SU-DHL-6 (cell line): ENCODE measurements around the gene CNTN4.

Experiments used
- EZH2phosphoT487 ChIP-seq: fragments of 200-600 bp; sonication (generic), shearing (Covaris generic); conservative IDR thresholded peaks from 2 replicates; pipeline ENCODE4 v1.6.1; 2018; ENCODE audit warnings: mild to moderate bottlenecking, antibody characterized with exemption, low read length, moderate library complexity, mixed read lengths
- TF ChIP-seq, protein P1 (sequence below): fragments of 200-600 bp; sonication (generic); IDR thresholded peaks from one replicate; pipeline ENCODE4 v1.5.1; 2017; ENCODE audit warnings: antibody characterized with exemption, mild to moderate bottlenecking, low read length, moderate library complexity; ENCODE audit not compliant: insufficient read depth, poor library complexity, severe bottlenecking

DNA sequence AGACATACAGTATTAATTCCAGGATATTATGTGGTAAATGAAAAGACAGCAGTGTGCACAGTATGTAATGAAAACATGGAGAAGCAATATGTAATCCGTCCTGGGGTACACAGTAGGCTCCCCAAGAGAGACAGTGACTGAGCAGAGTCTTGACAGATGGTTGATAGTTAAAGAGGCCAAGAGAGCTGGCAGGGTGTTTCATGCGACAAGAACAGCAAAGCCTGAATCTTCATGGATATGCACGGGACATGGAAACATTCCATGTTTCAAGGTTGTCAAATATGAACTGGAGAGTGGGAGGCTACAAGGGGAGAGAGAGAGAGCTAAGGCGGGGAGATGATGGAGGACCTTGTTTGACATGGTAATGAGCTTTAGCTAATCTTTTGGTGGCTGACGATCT, 673.1 kb downstream of the CNTN4 start:
- TF ChIP-seq, protein P1, sequence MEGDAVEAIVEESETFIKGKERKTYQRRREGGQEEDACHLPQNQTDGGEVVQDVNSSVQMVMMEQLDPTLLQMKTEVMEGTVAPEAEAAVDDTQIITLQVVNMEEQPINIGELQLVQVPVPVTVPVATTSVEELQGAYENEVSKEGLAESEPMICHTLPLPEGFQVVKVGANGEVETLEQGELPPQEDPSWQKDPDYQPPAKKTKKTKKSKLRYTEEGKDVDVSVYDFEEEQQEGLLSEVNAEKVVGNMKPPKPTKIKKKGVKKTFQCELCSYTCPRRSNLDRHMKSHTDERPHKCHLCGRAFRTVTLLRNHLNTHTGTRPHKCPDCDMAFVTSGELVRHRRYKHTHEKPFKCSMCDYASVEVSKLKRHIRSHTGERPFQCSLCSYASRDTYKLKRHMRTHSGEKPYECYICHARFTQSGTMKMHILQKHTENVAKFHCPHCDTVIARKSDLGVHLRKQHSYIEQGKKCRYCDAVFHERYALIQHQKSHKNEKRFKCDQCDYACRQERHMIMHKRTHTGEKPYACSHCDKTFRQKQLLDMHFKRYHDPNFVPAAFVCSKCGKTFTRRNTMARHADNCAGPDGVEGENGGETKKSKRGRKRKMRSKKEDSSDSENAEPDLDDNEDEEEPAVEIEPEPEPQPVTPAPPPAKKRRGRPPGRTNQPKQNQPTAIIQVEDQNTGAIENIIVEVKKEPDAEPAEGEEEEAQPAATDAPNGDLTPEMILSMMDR, result no peak
- no peak for TF ChIP-seq EZH2phosphoT487
